ENCODE results near the gene IGFBP7. TPM values are rescaled to one million over a fixed set of nuclear protein-coding genes. Genes with fewer than 3 reads are reported as not detected.

The IGFBP7 gene
- total and polyA plus RNA-seq, 2 experiments from 2014 or later, result 951 to 1,359 TPM

DNA sequence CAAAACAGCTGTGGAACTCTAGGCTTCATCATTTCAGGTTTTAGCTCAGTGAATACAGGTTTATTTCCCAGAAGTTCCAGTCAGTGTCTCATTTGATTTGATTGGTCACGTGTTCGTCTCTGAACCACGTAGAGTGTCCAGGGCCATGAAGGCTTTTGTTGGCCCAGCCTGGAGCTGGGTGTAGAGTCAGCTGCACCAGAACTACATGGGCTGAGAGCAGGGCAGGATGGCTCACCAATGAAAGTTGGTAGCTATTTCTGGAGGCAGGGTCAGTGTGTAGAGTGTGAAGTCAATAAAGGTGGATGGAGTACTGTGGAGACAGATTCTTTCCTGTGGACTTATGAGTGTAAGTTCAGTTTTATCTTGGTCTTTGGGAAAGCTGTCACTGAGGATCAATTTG, 43.0 kb upstream of the IGFBP7 start:
- no peaks in the 10 kb centered on the region for H3K79me2 ChIP-seq (ENCODE audit: insufficient read depth)
- no peaks in the 10 kb centered on the region for H4K20me1 ChIP-seq (ENCODE audit: insufficient read depth)
- no peaks in the 10 kb centered on the region for H3K36me3 ChIP-seq (ENCODE audit: low read depth)
- TF ChIP-seq EZH2phosphoT487 (IDR thresholded peaks at IDR 0.05; ENCODE audit: insufficient read depth, low read depth) (no peak), EZH2 (IDR thresholded peaks at IDR 0.05; ENCODE audit: insufficient read depth, poor library complexity, severe bottlenecking) (no peak)
- H3K4me2 ChIP-seq (ENCODE audit: unreplicated experiment), result no peak overlapping the region
- no peaks in the 10 kb centered on the region for H3K9me3 ChIP-seq (ENCODE audit: low read depth)
- no peaks in the 10 kb centered on the region for H3K27me3 ChIP-seq (replicated peaks; ENCODE audit: insufficient read depth)
- no peak for DNase-seq
- no peak overlapping the region for H2AFZ ChIP-seq
- H3K27ac ChIP-seq, result no peak overlapping the region
- H3K4me3 ChIP-seq, result no peak overlapping the region
- WGBS, 2 experiments (ENCODE audit: low coverage in 1 of 2, low lambda C conversion rate in 2 of 2, missing lambda C conversion rate in 2 of 2), result 93 to 98% methylated on average over 3 of the region's 3 CpGs
- no peak overlapping the region for H3K9ac ChIP-seq
- H3K9me2 ChIP-seq (ENCODE audit: insufficient read depth), result no peaks in the 10 kb centered on the region
- peaks cover 18% of the 10 kb centered on the region for H3F3A ChIP-seq (ENCODE audit: insufficient read depth)
- peaks cover 15% of the 10 kb centered on the region for H3K4me1 ChIP-seq (ENCODE audit: insufficient read depth)
- in situ Hi-C loops (cut with MboI), result loop anchor here (10.0 kb wide), 1 partner anchor 108 kb away; no protein-coding TSS in a partner anchor

DNA sequence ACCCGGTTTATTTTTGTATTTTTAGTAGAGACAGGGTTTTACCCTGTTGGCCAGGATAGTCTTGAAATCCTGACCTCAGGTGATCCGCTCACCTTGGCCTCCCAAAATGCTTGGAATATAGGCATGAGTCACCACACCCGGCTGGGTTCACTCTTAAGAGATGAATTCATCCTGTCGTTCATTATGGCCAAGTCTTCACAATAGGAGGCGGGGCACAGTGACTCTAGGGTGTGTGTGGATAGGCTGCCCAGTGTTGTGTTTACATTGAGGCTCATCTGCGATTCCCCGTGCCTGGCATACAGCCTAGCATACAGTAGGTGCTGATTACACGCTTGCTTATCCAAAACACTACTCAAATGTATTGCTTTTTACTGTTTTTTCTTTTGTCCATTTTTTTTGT, 41.3 kb upstream of the IGFBP7 start:
- no peak overlapping the region for H3K27ac ChIP-seq
- DNase-seq, result no peak
- no peak overlapping the region for H3K9ac ChIP-seq
- no peaks in the 10 kb centered on the region for H3K9me2 ChIP-seq (ENCODE audit: insufficient read depth)
- no peak for TF ChIP-seq EZH2phosphoT487 (IDR thresholded peaks at IDR 0.05; ENCODE audit: insufficient read depth, low read depth)
- no peak for TF ChIP-seq EZH2 (IDR thresholded peaks at IDR 0.05; ENCODE audit: insufficient read depth, poor library complexity, severe bottlenecking)
- H3K4me3 ChIP-seq, result no peak overlapping the region
- peaks cover 31% of the 10 kb centered on the region for H3F3A ChIP-seq (ENCODE audit: insufficient read depth)
- in situ Hi-C loops (cut with MboI), result loop anchor here (10.0 kb wide), 1 partner anchor 107 kb away; no protein-coding TSS in a partner anchor
- H3K79me2 ChIP-seq (ENCODE audit: insufficient read depth), result no peaks in the 10 kb centered on the region
- peaks cover 29% of the 10 kb centered on the region for H3K4me1 ChIP-seq (ENCODE audit: insufficient read depth)
- no peaks in the 10 kb centered on the region for H3K27me3 ChIP-seq (replicated peaks; ENCODE audit: insufficient read depth)
- 73 to 80% methylated on average over 8 of the region's 8 CpGs for whole genome bisulfite sequencing, 2 experiments (ENCODE audit: low coverage in 1 of 2, low lambda C conversion rate in 2 of 2, missing lambda C conversion rate in 2 of 2)
- no peak overlapping the region for H3K4me2 ChIP-seq (ENCODE audit: unreplicated experiment)
- no peaks in the 10 kb centered on the region for H3K9me3 ChIP-seq (ENCODE audit: low read depth)
- H4K20me1 ChIP-seq (ENCODE audit: insufficient read depth), result no peaks in the 10 kb centered on the region
- H3K36me3 ChIP-seq (ENCODE audit: low read depth), result no peaks in the 10 kb centered on the region
- H2AFZ ChIP-seq, result no peak overlapping the region

DNA sequence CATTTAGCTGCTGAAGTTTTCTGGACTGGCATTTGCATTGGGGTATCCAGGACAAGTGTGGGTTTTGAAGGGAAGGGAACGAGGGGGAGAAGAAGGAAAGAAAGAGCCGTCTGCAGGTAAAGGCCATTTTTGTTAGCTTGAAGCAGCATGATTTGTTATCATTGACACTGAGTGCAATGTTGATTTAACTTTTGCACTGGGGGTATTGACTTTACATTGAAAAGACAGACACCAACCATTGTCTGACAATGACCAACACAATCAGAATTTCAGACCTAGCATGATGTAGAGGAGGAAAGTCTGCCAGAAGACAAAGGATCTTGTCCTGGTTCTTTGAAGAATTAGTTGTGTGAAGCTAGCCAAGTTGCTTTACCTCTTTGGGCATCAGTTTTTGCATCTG, 39.6 kb upstream of the IGFBP7 start:
- Histone ChIP-seq H3K9me2 (ENCODE audit: insufficient read depth) (no peaks in the 10 kb centered on the region), H3K4me3 (no peak overlapping the region), H3K79me2 (ENCODE audit: insufficient read depth) (no peaks in the 10 kb centered on the region), H3K9ac (no peak overlapping the region), H3K4me2 (ENCODE audit: unreplicated experiment) (no peak overlapping the region), H3K36me3 (ENCODE audit: low read depth) (no peaks in the 10 kb centered on the region), H3F3A (ENCODE audit: insufficient read depth) (peaks cover 31% of the 10 kb centered on the region), H3K27ac (no peak overlapping the region), H4K20me1 (ENCODE audit: insufficient read depth) (no peaks in the 10 kb centered on the region), H3K9me3 (ENCODE audit: low read depth) (no peaks in the 10 kb centered on the region), H3K4me1 (ENCODE audit: insufficient read depth) (peaks cover 29% of the 10 kb centered on the region), H2AFZ (no peak overlapping the region), H3K27me3 (replicated peaks; ENCODE audit: insufficient read depth) (no peaks in the 10 kb centered on the region)
- TF ChIP-seq EZH2 (IDR thresholded peaks at IDR 0.05; ENCODE audit: insufficient read depth, poor library complexity, severe bottlenecking), result no peak
- no peak for TF ChIP-seq EZH2phosphoT487 (IDR thresholded peaks at IDR 0.05; ENCODE audit: insufficient read depth, low read depth)
- in situ Hi-C loops (cut with MboI), result loop anchor here (10.0 kb wide), 1 partner anchor 105 kb away; no protein-coding TSS in a partner anchor
- no peak for DNase-seq
- WGBS, 2 experiments (ENCODE audit: low coverage in 1 of 2, low lambda C conversion rate in 2 of 2, missing lambda C conversion rate in 2 of 2), result 65 to 80% methylated on average over 2 of the region's 2 CpGs

DNA sequence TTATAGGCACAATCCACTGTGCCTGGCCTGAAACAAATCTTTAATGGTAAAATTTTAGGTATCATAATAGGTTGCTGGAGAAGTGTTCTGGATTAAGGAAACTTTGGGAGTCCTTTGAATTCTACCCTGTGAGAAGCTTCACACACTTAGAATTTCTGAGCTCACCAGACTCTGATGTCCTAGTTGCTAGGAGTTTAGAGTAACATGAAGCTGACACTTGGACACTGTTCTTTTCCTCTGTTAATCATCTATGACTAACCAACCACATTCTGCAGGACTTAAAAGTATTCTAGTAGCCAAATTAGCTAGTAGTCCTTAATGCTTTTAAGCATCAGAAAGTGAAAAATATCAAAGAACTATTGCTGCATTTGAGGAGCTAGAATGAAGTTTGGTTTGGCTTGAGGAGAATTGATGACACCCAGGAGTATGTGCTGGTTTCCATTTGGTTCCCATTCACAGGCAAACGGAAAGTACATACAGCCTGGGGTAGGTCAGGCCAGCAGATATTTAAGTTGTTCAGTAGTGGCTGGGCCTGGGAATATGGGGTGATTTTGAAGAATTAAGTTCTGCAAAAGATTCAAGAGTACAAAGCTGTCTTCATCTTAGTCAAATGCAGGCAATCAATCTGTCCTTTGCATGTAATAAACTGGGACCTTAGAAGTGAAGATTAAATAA, 38.8 kb upstream of the IGFBP7 start:
- no peaks in the 10 kb centered on the region for H3K27me3 ChIP-seq (replicated peaks; ENCODE audit: insufficient read depth)
- TF ChIP-seq EZH2 (IDR thresholded peaks at IDR 0.05; ENCODE audit: insufficient read depth, poor library complexity, severe bottlenecking) (no peak), EZH2phosphoT487 (IDR thresholded peaks at IDR 0.05; ENCODE audit: insufficient read depth, low read depth) (no peak)
- no peaks in the 10 kb centered on the region for H3K9me3 ChIP-seq (ENCODE audit: low read depth)
- no peaks in the 10 kb centered on the region for H3K9me2 ChIP-seq (ENCODE audit: insufficient read depth)
- peak overlapping the region; percentile 73 for H3K9ac ChIP-seq
- H2AFZ ChIP-seq, result no peak overlapping the region
- H3K4me1 ChIP-seq (ENCODE audit: insufficient read depth), result peaks cover 29% of the 10 kb centered on the region
- H3K27ac ChIP-seq, result peak overlapping the region; percentile 89
- H3K4me2 ChIP-seq (ENCODE audit: unreplicated experiment), result peak overlapping the region; percentile 55
- H3K36me3 ChIP-seq (ENCODE audit: low read depth), result no peaks in the 10 kb centered on the region
- no peak overlapping the region for H3K4me3 ChIP-seq
- peaks cover 31% of the 10 kb centered on the region for H3F3A ChIP-seq (ENCODE audit: insufficient read depth)
- WGBS, 2 experiments (ENCODE audit: low coverage in 1 of 2, low lambda C conversion rate in 2 of 2, missing lambda C conversion rate in 2 of 2), result 7 to 33% methylated on average over 1 of the region's 1 CpG
- no peaks in the 10 kb centered on the region for H3K79me2 ChIP-seq (ENCODE audit: insufficient read depth)
- in situ Hi-C loops (cut with MboI), result no loop called here
- DNase-seq, result peak; percentile 90
- H4K20me1 ChIP-seq (ENCODE audit: insufficient read depth), result no peaks in the 10 kb centered on the region
